SK-N-SH treated with all-trans-retinoic acid at 6 μM for 48 hours (cell line): ENCODE measurements around the gene C13orf46.

ENCODE experiments used
- ATAC-seq: fragments of 200-7000 bp; cut with Tn5 transposase; 3 replicates; pipeline ENCODE4 v1.9.1; 2020; ENCODE audit warnings: mild to moderate bottlenecking, moderate library complexity
- ARNTL ChIP-seq: fragments of 450-650 bp; formaldehyde crosslinking; IDR thresholded peaks from 2 replicates; pipeline ENCODE4 v1.5.0; 2020; ENCODE audit warnings: low read depth, mild to moderate bottlenecking, moderate library complexity, borderline replicate concordance
- BACH2 ChIP-seq: fragments of 250-450 bp; sonication (Bioruptor Pico); IDR thresholded peaks from 2 replicates; pipeline ENCODE4 v1.9.0; 2021; ENCODE audit warnings: mild to moderate bottlenecking, borderline replicate concordance
- CREB5 ChIP-seq: fragments of 250-450 bp; sonication (Bioruptor Pico); IDR thresholded peaks from 2 replicates; pipeline ENCODE4 v1.5.1; 2020; ENCODE audit warnings: low read depth, mild to moderate bottlenecking, moderate library complexity
- CSDC2 ChIP-seq: fragments of 250-450 bp; sonication (Bioruptor Pico); IDR thresholded peaks from 2 replicates; pipeline ENCODE4 v1.5.0; 2020; ENCODE audit warnings: mild to moderate bottlenecking, moderate library complexity
- CSRNP3 ChIP-seq: fragments of 250-450 bp; sonication (Bioruptor Pico); IDR thresholded peaks from 2 replicates; pipeline ENCODE4 v1.5.1; 2021; ENCODE audit warnings: mild to moderate bottlenecking, moderate library complexity
- GLIS3 ChIP-seq: fragments of 250-450 bp; sonication (Bioruptor Pico); IDR thresholded peaks from 2 replicates; pipeline ENCODE4 v1.5.0; 2020; ENCODE audit warnings: mild to moderate bottlenecking, moderate library complexity
- ISL1 ChIP-seq: fragments of 250-450 bp; sonication (Bioruptor Pico); IDR thresholded peaks from 2 replicates; pipeline ENCODE4 v2.1.2; 2022; ENCODE audit warnings: mild to moderate bottlenecking, moderate library complexity
- OSR1 ChIP-seq: fragments of 250-450 bp; sonication (Bioruptor Pico); IDR thresholded peaks from 2 replicates; pipeline ENCODE4 v1.8.0; 2022; ENCODE audit warnings: moderate library complexity, mild to moderate bottlenecking, inconsistent platforms
- PATZ1 ChIP-seq: fragments of 250-450 bp; sonication (Bioruptor Pico); IDR thresholded peaks from 2 replicates; pipeline ENCODE4 v1.8.0; 2020; ENCODE audit warnings: mild to moderate bottlenecking, moderate library complexity, borderline replicate concordance
- POU6F1 ChIP-seq: fragments of 250-450 bp; sonication (Bioruptor Pico); IDR thresholded peaks from 2 replicates; pipeline ENCODE4 v1.8.0; 2021; ENCODE audit warnings: low read depth, mild to moderate bottlenecking, moderate library complexity, borderline replicate concordance
- PPARA ChIP-seq: fragments of 250-450 bp; sonication (Bioruptor Pico); IDR thresholded peaks from 2 replicates; pipeline ENCODE4 v1.5.0; 2020; ENCODE audit warnings: mild to moderate bottlenecking, borderline replicate concordance
- SNAI2 ChIP-seq: fragments of 250-450 bp; sonication (Bioruptor Pico); IDR thresholded peaks from 2 replicates; pipeline ENCODE4 v1.5.0; 2020; ENCODE audit warnings: mild to moderate bottlenecking, moderate library complexity
- TCF4 ChIP-seq: fragments of 250-450 bp; sonication (Bioruptor Pico); IDR thresholded peaks from 2 replicates; pipeline ENCODE4 v1.8.0; 2021; ENCODE audit warnings: mild to moderate bottlenecking, moderate library complexity, borderline replicate concordance
- TSHZ2 ChIP-seq: fragments of 250-450 bp; sonication (Bioruptor Pico); IDR thresholded peaks from 2 replicates; pipeline ENCODE4 v1.5.0; 2020; ENCODE audit warnings: mild to moderate bottlenecking, moderate library complexity
- ZC3H10 ChIP-seq: fragments of 250-450 bp; sonication (Bioruptor Pico); IDR thresholded peaks from 2 replicates; pipeline ENCODE4 v1.5.1; 2021; ENCODE audit warnings: mild to moderate bottlenecking, moderate library complexity
- ZFP3 ChIP-seq: fragments of 250-450 bp; sonication (Bioruptor Pico); IDR thresholded peaks from 2 replicates; pipeline ENCODE4 v1.5.0; 2020; ENCODE audit warnings: mild to moderate bottlenecking, moderate library complexity
- ZFP30 ChIP-seq: fragments of 450-650 bp; formaldehyde crosslinking; IDR thresholded peaks from 2 replicates; pipeline ENCODE4 v1.5.0; 2022; ENCODE audit warnings: mild to moderate bottlenecking, moderate library complexity
- ZNF70 ChIP-seq: fragments of 450-650 bp; formaldehyde crosslinking; IDR thresholded peaks from 2 replicates; pipeline ENCODE4 v1.5.0; 2020; ENCODE audit warnings: mild to moderate bottlenecking, moderate library complexity
- ZNF8 ChIP-seq: fragments of 450-650 bp; formaldehyde crosslinking; IDR thresholded peaks from 2 replicates; pipeline ENCODE4 v1.5.0; 2020; ENCODE audit warnings: mild to moderate bottlenecking, moderate library complexity

C13orf46 gene

GRCh38 chr13:113906571-113906970 is 67.3 kb downstream of the C13orf46 start:
- TF ChIP-seq CSRNP3 (CRISPR knock-in tag): no peak
- no peak for TF ChIP-seq PATZ1
- TF ChIP-seq PPARA: no peak
- TF ChIP-seq ZFP3 (CRISPR knock-in tag): no peak
- no peak for TF ChIP-seq TSHZ2
- TF ChIP-seq GLIS3: no peak
- no peak for TF ChIP-seq OSR1 (CRISPR knock-in tag)
- TF ChIP-seq ZNF8 (CRISPR knock-in tag): no peak
- TF ChIP-seq CREB5 (CRISPR knock-in tag): no peak
- no peak for TF ChIP-seq POU6F1 (CRISPR knock-in tag)
- no peak for TF ChIP-seq SNAI2 (CRISPR knock-in tag)
- TF ChIP-seq ZFP30: no peak
- TF ChIP-seq ZNF70 (CRISPR knock-in tag): no peak
- no peak for TF ChIP-seq TCF4 (CRISPR knock-in tag)
- TF ChIP-seq ISL1: no peak
- peak; percentile 57 for ATAC-seq

- TF ChIP-seq PPARA (no peak), CREB5 (CRISPR knock-in tag) (no peak), SNAI2 (CRISPR knock-in tag) (no peak), ARNTL (CRISPR knock-in tag) (no peak), BACH2 (CRISPR knock-in tag) (no peak), PATZ1 (no peak), CSDC2 (CRISPR knock-in tag) (no peak), ZC3H10 (CRISPR knock-in tag) (no peak), ISL1 (no peak)
- ATAC-seq: no peak
Observed at GRCh38 chr13:113905942-113906341, 67.9 kb downstream of the C13orf46 start.
